Activated CD8-positive, alpha-beta memory T cell treated with anti-CD3 and anti-CD28 coated beads, Interleukin-2, amount 50 U/mL, for 24 hours (primary cell): ENCODE results near the gene MINDY2.
"Not testable (repeated sequence)": the region's sequence is repeated elsewhere in the genome, so short reads cannot be mapped to it uniquely, and the experiment has no call there.

Source experiments
- DNase-seq: peaks from one replicate; pipeline ENCODE4 v3.0.0-alpha.2; 2020; ENCODE audit errors: extremely low read depth

MINDY2 gene

DNA sequence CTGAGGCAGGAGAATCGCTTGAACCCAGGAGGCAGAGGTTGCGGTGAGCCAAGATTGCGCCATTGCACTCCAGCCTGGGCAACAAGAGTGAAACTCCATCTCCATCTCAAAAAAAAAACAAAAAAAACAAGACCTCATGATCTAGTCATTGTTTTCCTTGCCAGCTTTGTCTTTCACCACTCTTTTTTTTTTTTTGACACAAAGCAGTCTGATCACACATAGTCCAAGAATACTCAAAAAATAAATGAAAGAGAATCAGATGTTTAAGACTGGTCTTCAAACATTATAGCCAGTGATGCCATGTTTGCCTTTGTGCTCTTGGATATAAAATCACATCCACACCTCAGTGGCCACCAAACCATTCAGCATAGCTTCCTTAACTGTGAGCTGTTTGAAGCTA lies 15.8 kb upstream of the MINDY2 start:
- DNase-seq = no peak

DNA sequence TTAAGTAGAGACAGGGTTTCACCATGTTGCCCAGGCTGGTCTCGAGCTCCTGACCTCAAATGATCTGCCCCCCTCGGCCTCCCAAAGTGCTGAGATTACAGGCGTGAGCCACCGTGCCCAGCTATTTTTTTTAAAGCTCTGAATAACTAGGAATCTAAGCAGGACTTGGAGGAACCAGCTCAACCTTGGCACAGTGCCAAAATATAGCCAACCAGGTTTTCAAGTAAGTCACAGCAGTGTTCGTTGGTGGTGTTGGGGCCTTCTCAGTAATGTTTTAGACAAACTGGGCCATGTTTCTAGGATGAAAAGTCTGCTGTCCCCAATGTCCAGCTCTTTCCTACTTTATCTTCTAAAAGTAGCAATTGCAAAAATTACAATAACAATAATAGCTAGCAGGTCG lies 15.1 kb upstream of the MINDY2 start:
- no peak for DNase-seq

DNA sequence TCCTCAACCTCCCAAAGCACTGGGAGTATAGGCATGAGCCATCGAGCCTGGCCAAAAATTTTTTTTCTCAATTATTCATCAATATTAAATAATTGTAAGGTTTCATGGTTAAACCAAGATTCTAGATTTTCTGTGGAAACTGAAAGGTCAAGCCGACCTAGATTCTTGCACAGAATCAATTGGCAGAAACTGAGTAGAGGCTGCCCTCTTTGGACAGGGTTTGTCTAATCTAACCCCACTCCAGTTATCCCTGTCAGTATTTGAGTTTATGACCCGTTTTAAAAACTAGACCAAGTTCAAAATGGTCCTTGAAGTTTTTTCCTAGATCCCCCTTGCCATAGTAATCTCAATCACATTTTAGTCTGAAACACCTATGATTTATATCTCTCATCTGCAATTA lies 13.0 kb upstream of the MINDY2 start:
- no peak for DNase-seq

DNA sequence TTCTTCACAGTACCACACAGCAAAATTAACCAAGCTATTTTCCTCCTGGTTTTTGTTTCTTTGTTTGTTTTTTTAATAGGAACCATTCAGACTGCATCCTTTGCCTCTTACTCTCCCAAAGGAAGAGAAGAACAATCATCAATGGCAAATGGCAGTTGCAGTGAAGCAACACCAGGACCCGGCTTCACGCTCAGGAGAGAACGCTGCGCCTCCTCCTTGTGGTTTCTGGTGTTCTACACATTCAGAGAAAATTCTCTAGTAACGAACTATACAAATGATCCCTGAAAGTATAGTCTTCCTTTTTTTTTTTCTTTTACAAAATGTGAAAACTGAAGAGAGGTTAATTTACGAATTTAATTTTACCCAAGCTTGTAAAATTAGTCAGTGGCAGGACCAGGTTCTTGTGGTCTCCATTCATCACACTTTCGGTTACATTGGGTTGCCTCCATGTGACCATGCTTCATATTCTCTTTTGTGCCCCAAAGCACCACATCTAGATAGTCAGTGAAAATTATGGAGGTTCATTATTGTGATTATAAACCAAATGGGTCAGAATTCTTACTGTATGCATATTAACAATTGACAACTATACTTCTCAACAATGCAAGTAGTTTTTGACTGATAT lies 10.6 kb upstream of the MINDY2 start:
- DNase-seq = no peak

DNA sequence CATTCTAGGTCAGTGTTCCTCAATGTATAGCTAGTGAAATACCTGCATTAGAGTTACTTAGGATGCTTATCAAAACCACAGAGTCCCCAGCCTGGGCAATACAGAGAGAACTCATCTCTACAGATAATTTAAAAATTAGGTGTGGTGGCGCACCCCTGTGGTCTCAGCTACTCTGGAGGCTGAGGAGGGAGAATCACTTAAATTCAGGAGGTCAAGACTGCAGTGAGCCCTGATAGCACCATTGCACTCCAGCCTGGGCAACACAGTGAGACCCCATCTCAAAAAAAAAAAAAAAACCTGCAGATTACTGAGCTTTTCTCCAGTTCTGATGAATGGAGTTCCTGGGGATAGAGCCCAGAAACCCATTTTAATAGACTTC lies 10.1 kb upstream of the MINDY2 start:
- no peak for DNase-seq

DNA sequence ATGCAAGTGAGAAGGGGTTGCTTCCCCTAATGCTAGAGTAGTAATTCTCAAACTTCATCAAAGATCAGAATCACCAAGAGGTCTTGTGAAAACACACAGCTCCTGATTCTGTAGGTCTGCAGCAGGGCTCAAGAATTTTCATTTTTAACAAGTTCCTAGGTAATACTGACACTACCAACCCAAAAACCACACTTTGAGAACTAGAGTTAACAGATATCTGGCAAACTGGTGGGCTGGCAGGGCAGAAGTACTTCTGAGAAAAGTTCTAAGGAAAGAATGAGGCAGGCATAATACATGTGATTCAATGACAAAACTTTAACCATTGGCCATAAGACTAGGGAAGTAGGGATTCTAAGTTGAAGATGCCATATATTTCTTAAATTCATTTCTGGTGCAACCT lies 8.8 kb upstream of the MINDY2 start:
- no peak for DNase-seq

DNA sequence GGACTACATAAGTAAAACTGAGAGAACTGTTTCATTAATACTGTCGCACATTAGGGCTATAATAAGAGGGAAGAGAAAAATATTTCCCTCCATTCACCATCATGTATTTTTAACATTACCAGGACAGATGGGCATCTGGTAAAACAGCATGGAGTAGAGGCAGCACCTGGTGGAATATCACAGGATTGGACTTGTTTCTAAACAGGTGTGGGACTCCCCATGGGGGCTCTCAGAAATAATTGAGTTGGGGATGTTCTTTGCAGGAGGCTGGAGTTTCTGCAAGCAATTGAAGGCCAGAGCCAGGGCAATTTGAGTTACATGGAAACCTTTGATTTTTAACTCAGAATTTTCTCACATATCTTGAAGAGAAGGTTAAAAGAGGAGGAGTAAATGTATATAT lies 8.4 kb upstream of the MINDY2 start:
- DNase-seq = no peak

DNA sequence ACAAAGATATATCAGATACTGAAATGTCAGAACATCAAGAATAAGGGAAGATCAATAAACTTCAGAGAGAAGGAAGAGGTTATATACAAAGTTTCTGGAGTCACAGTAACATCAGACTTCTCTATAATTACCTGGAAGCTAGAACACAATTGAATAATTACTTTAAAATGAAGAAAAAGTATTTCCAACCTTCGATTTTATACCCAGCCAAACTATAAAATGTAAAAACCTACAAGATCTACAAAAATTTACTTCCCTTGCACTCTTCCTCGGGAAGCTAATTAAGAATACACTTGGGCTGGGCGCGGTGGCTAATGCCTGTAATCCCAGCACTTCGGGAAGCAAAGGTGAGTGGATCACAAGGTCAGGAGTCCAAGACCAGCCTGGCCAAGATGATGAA lies 6.6 kb upstream of the MINDY2 start:
- DNase-seq = no peak

DNA sequence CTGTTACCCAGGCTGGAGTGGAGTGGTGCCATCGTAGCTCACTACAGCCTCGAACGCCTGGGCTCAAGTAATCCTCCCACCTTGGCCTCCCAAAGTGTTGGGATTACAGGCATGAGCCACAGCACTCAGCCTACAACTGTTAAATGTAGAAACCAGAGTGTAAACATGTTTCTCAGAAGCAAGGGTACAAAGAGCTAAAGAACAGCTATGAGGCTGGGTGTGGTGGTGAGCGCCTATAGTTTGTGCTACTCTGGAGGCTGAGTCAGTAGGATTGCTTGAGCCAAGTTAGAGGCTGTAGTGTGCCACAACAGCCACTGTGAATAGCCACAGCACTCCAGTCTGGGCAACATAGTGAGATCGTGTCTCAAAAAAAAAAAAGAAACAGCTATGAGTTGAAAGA lies 4.8 kb upstream of the MINDY2 start:
- DNase-seq = no peak

DNA sequence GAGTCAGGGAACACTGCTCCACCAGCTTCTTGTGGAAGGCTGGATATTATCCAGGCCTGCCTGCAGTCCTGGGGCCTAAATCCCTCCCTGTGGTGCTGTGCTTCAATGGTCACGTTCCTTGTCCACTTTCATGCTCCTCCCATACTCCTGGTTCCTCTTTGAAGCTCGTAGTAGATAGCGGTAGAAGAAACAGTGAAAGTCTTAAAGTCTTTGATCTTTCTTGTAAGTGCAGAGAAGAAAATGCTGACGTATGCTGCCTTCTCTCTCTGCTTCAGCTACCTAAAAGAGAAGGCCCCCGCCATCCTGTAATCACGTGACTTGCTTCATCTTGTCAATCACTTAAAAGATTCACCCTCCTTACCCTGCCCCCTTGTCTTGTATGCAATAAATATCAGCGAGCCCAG lies 2.5 kb upstream of the MINDY2 start:
- DNase-seq = not testable (repeated sequence)

DNA sequence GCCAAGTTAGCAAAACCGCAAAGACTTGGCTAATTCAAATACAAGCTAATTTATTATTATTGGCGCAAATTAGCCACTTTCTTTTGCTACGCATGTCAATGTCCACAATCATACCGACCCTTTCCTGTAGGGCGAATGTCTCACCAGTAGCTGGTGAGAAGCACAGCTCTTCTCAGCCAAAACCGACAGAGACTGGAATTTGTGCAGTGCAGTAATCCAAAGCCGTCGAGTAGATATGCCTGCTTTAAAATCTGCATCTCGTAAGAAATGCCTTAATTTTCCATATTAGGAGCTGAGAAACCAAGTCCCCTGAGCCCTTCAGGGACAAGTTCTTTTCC lies 614 bp upstream of the MINDY2 start:
- no peak for DNase-seq

DNA sequence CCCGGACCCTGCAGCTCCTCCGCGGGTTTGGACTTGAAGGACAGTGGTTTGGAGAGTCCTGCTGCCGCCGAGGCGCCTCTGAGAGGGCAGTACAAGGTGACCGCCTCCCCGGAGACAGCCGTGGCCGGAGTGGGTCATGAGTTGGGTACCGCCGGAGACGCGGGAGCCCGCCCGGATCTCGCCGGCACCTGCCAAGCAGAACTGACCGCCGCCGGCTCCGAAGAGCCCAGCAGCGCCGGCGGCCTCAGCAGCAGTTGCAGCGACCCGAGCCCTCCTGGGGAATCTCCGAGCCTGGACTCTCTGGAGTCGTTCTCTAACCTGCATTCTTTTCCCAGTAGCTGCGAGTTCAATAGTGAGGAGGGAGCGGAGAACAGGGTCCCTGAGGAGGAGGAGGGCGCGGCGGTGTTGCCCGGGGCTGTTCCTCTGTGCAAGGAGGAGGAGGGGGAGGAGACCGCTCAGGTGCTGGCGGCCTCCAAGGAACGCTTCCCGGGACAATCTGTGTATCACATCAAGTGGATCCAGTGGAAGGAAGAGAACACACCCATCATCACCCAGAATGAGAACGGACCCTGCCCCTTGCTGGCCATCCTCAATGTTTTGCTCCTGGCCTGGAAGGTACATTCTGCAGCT lies 634 bp downstream of the MINDY2 start:
- DNase-seq = no peak

DNA sequence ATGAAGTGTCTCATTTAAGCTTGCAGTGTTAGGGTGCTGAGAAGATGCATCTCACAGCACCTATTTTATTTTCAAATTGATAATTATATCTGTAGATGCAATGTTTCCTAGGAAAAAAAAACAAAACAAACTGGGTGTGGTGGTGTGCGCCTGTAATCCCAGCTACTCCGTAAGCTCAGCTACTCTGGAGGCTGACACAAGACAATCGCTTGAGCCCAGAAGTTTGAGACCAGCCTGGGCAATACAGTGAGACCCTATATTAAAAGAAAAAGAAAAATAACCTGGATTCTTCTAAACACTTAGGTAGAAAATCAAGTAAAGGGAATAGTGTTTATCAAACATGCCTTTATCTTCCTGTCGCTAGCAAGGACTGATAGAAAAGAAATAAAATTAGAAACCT lies 1.9 kb downstream of the MINDY2 start:
- DNase-seq = no peak

DNA sequence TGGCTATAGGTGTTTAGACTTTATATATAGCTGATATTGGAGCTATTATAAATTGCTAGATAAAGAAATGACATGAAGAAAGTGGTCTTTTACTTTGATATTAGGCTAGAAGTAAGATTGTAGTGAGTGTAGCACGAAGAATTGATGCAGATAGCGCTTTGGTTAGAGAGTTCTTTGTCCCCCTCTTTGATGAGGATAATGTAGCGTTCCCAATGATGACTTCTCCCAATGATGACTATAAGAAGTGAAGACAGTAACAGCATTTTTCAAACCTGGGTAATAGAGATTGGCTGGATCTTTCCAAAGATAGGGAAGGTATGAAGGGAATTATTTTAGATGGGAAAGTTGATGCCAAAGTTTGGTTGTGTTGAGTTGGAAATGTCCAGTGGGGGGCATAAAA lies 4.3 kb downstream of the MINDY2 start:
- no peak for DNase-seq

DNA sequence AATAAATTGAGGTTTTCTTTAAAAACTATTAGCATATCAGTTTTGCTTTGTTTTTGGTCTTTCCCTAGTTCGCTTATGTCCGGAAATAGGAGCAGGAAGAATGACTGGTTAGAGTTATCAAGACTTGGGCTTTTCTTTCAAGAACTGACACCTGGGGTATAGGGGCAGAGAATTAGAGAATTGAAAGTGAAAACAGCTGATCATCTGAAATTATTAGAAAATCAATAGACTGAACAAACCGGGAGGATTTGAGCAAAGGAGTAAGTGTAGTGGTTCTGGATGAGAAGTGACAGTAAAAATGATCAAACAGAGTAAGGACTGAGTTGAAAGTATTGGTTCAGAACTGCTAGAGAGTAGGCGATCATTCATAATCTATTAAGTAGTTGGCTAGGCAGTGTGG lies 6.0 kb downstream of the MINDY2 start:
- DNase-seq = no peak

DNA sequence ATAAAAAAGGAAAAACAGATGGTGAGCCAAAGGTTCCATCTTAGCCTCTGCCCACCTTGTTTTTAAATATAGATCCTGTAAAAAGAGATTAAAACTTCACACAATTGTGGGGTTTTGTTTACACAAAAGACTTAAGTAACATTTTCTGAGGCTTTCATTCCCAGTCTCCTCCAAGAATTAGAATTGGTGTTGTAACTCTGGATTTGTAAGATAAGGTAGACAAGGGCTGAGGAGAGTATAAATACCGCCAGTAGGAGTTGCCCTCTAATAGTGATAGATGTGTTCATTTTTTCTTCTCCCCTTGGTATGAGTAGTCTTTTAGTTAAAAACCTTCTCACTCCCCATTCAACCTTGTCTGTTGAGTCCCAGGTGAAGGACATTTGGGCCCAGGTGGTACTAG lies 8.5 kb downstream of the MINDY2 start:
- DNase-seq = no peak

DNA sequence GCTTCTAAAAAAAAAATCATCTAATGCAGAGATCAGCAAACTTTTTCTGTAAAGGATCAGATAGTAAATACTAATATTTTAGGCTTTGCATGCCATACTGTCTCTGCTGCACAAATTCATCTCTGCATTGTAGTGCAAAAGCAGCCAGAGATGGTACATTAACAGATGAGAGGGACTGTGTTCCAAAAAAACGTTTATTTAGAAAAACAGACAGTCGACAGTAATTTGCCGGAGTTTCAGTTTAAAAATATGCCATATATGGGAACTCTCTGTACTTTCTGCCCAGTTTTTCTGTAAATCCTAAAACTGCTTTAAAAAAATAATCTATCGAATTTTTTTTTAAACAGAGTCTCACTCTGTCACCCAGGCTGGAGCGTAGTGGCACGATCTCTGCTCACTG lies 14.3 kb downstream of the MINDY2 start:
- DNase-seq = no peak

DNA sequence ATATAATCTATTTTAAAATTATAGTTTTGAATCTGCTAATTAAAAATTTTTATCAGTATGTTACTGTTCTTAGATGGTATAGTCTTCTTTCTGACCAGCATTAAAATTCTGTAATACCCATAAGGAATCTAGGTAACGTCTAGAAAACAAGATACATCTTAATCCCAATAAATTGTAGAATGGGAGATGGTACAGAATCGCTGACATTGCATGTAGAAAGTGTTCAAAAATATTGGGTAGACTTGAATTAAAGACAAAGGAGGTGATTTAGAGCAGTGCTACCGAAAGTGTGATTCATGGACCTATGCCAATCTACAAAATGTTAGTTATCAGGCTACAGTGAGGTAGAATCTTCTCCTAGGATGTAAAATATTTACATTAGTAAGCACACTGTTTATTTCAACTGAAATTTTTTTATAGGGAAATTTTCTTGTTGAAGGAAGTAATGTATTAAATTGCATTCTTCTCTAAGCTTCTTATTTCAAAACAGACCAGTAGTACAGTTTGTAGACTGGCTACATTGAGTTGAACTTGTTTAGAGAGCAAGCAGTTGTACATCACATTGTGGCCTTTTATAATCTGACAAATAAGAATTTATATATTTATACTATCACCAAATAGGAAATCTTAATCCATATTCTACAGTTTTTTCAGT lies 17.1 kb downstream of the MINDY2 start:
- DNase-seq = no peak

DNA sequence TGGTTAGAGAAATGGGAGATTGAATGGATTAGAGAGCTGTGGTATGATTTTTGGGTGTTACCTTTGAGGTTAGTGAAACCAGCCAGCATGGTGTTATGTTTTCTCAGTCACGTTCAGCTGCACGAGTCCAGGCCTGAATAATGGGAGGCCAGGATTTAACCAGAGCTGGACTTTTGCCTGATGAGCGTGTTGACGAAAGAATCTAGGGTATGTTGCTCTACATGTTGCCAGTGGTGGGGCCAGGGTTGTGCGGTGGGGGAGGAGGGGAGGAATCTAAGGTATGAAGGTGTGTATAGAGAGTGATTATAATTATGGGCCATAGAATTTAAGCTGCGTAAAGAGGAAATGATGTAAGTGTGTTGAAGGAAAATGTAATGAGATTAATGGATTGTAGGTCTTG lies 22.8 kb downstream of the MINDY2 start:
- DNase-seq = no peak

DNA sequence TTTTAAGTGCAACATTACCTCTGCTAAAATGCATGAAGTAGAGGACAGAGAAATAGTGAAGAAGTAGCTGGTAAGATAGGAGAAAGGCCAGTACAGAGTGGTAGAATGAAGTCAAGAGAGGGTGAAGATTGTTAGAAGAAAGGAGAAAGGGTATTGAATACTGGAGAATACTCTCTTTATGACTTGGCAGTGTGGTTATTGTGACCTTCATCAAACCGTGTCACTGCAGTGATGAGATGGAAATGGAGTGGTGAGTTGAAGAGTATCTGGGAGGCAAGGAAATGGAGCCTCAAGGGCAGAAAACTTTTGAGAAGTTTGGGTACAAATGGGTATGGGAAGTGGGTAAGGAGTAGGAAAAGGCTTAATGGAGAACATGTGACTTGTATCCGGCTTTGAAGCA lies 24.7 kb downstream of the MINDY2 start:
- no peak for DNase-seq

DNA sequence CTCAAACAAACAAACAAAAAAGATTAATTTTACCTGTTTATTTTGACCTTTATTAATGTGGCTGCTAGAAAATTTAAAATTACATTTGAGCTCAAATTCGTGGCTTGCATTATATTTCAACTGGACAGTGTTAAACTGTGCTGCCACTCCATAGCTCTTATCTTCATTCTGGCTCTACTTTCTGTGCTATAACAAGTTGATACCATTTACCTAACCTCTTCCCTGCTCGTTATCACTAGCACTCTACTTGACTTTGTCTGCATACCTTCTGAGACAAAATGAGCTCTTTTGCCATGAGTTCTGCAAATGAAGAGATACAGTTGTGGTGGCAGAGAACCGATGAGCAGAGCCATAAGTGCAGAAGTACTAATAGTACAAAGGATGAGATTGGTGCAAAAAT lies 26.4 kb downstream of the MINDY2 start:
- no peak for DNase-seq

DNA sequence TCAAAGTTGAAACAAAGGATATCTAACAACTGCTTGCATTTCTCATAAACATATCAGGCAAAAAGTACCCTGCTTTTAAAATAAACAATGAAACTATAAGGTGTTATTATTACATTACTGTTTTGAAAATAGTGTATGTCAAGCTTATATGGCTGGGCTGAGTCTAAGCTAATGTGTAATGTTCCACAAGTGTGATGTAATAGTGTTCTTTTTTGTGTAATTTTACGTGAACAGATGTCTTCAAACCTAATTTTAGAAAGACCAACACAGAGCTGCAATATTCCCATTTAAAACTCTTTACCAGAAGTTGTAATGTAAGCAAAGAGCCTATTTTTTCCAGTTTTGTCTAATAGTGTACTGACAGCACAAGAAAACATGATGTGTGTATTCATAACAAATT lies 34.0 kb downstream of the MINDY2 start:
- DNase-seq = no peak

DNA sequence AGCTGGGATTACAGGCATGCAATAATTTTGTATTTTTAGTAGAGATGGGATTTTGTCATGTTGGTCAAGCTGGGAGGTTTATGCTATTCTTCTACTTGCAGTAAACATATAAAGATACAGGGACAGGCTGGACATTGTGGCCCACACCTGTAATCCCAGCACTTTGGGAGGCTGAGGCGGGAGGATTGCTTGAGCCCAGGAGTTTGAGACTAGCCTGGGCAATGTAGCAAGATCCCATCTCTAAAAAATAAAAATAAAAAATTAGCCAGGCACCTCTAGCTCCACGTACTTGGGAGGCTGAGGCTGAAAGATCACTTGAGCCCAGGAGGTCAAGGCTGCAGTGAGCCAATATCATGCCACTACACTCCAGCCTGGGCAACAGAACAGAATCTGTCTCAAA lies 52.2 kb downstream of the MINDY2 start:
- not testable (repeated sequence) for DNase-seq

DNA sequence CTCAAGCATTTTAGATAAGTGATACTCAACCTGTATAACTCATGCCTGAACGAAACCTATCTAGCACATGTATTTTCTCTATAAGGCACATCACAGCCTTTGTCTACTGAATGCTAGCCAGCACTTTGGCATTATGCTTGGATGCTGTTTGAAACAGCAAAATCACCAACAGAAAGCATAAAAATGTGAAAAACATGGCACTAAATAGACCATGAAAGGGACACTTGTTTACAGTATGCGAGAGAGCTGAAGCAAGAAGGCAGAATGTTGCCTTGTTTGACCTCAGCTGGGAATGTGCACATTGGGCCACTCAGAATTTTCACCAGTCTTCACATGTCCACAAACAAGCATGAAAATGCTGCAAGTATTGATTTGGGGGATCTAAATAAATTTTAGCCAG lies 59.5 kb downstream of the MINDY2 start:
- DNase-seq = no peak
